ENCODE measurements around the gene TRMT13. TPM values are rescaled to one million over a fixed set of nuclear protein-coding genes. Genes with fewer than 3 reads are reported as not detected.

The TRMT13 gene
- total and polyA plus RNA-seq, 2 of the 13 experiments (the other 11 are each of a cell fraction or from before 2014, with no cell fraction given): 10.0 to 12.4 TPM

DNA sequence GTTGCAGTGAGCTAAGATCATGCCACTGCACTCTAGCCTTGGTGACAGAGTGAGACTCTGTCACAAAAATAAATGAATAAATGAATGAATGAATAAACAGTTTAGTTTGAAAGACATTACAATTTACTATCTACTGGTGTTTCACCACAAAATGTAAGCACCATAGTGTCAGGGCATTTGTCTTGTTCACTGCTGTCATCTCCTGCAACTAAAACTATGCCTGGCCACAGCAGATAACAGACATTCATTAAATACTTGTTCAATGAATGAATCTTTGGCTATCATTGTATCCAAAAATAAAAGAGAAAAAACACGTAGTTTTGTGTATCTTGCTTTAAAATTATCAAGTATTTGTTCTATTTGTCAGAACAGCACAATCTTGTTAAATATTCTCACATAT is 32.8 kb upstream of the TRMT13 start:
- peaks cover 5% of the 10 kb centered on the region; the same call in 1 of the 2 replicates for H3K9me3 ChIP-seq (ENCODE audit: low read length)
- intact Hi-C loops (cut with micrococcal nuclease; ENCODE audit: unreplicated experiment): no loop called here
- H4K20me1 ChIP-seq (ENCODE audit: insufficient read depth, low read length): no peaks in the 10 kb centered on the region
- no TSS peak for BruUV-seq (replicated peaks)
- no peak overlapping the region for H3K4me2 ChIP-seq (ENCODE audit: low read depth, low read length)
- no peak overlapping the region for H3K9ac ChIP-seq (ENCODE audit: insufficient read depth, low read depth, low read length)
- no peaks in the 10 kb centered on the region for H3K27me3 ChIP-seq (ENCODE audit: control insufficient read depth in 1 of 2, insufficient read depth in 2 of 2, low read length in 2 of 2)
- no peak overlapping the region for H3K4me3 ChIP-seq (replicated peaks in 1 of 3; ENCODE audit: insufficient read depth in 1 of 3, low read depth in 2 of 3, low read length in 3 of 3)
- ChIA-PET POLR2A (no interaction called here), CTCF (ENCODE audit: low intra/inter-chr PET ratio, low total read pairs) (no interaction called here)
- no peaks in the 10 kb centered on the region for H3K79me2 ChIP-seq (ENCODE audit: insufficient read depth, low read length)
- no peak for ATAC-seq
- H3K36me3 ChIP-seq (replicated peaks in 1 of 2; ENCODE audit: control insufficient read depth in 1 of 2, insufficient read depth in 2 of 2, low read length in 2 of 2): peaks cover 10 to 44% of the 10 kb centered on the region in 2 experiments
- in situ Hi-C loops (cut with HindIII; ENCODE audit: extremely low pct_ligation_motif_present, low pct_unique_long_range_greater_than_20kb): no loop called here
- DNase-seq (ENCODE audit: low spot score): no peak
- H3K4me1 ChIP-seq (ENCODE audit: insufficient read depth, low read length): no peaks in the 10 kb centered on the region
- TF ChIP-seq, protein P1, sequence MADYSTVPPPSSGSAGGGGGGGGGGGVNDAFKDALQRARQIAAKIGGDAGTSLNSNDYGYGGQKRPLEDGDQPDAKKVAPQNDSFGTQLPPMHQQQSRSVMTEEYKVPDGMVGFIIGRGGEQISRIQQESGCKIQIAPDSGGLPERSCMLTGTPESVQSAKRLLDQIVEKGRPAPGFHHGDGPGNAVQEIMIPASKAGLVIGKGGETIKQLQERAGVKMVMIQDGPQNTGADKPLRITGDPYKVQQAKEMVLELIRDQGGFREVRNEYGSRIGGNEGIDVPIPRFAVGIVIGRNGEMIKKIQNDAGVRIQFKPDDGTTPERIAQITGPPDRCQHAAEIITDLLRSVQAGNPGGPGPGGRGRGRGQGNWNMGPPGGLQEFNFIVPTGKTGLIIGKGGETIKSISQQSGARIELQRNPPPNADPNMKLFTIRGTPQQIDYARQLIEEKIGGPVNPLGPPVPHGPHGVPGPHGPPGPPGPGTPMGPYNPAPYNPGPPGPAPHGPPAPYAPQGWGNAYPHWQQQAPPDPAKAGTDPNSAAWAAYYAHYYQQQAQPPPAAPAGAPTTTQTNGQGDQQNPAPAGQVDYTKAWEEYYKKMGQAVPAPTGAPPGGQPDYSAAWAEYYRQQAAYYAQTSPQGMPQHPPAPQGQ (CRISPR knock-in tag; IDR thresholded peaks at IDR 0.05; ENCODE audit: borderline replicate concordance): no peak
- no peak for TF ChIP-seq SMAD3 (CRISPR knock-in tag; IDR thresholded peaks at IDR 0.05)
- no peak for TF ChIP-seq TRAFD1 (CRISPR knock-in tag; IDR thresholded peaks at IDR 0.05; ENCODE audit: borderline replicate concordance)
- TF ChIP-seq REPIN1 (CRISPR knock-in tag; IDR thresholded peaks at IDR 0.05; ENCODE audit: borderline replicate concordance, low read depth): no peak
- TF ChIP-seq ZNF709 (CRISPR knock-in tag; IDR thresholded peaks at IDR 0.05): no peak
- TF ChIP-seq NFYB (CRISPR knock-in tag; IDR thresholded peaks at IDR 0.05): no peak
- TF ChIP-seq NFE2 (CRISPR knock-in tag; IDR thresholded peaks at IDR 0.05): no peak
- TF ChIP-seq ZNF691 (CRISPR knock-in tag; IDR thresholded peaks at IDR 0.05; ENCODE audit: borderline replicate concordance, low read depth): no peak
- no peak for TF ChIP-seq RBFOX2 (IDR thresholded peaks at IDR 0.05; ENCODE audit: low read depth, low read length)
- TF ChIP-seq ADNP (CRISPR knock-in tag; IDR thresholded peaks at IDR 0.05): no peak
- no peak for TF ChIP-seq MZF1 (CRISPR knock-in tag; IDR thresholded peaks at IDR 0.05; ENCODE audit: borderline replicate concordance)
- no peak for FAIRE-seq
- no peak overlapping the region for H2AFZ ChIP-seq (ENCODE audit: low read length)
- WGBS (ENCODE audit: low lambda C conversion rate): 98% methylated on average over 1 of the region's 1 CpG
- no peak overlapping the region for H3K27ac ChIP-seq (ENCODE audit: extremely low read length, insufficient read depth, low read length)

Data from HepG2 (cell line).